HG03045 (cell line): Measurements from ENCODE around the gene SCD5.

ENCODE experiments used
- ATAC-seq: cut with Tn5 transposase; IDR thresholded peaks from one replicate; pipeline ENCODE4 v1.9.1; 2021; ENCODE audit warnings: mild to moderate bottlenecking, moderate library complexity; ENCODE audit not compliant: unreplicated experiment

The SCD5 gene

DNA sequence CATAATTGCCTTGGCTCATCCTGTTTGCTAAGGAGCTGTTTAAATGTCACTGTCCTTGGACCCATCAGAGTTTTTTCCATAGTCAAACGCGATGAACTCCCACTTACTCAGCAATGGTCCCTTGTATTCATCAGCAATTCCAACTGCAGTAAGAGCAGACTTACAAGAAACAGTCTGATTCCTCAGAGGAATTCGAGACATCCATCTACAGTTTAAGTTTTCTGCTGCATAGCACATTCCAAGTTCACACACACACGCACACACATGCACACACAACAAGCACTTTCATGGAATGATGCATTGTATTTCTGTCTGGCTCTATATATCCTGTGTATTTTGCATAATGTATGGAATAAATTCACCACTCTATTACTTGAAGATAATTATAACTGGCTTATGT is 204.1 kb downstream of the SCD5 start:
- no peak for ATAC-seq

DNA sequence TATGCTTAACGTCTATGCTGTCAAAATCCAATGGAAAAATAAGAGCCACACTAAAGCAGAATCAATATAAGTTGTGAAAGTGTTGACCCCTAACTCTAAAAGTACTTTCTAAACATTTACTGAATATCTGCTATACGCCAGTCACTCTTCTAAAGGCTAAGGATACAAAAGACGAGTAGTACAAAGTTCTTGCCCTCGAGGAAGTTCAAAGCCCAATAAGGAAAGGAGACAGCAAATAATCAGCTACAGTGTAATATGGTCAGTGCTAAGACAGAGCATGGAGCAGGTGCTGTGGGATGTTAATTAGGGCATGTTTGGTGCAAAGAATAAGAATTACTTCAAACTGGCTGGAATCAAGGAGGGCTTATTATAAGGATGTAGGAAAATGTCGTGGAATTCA is 205.2 kb downstream of the SCD5 start:
- no peak for ATAC-seq

- ATAC-seq, result no peak
Measured at GRCh38 chr4:82592639-82593038, 206.0 kb downstream of the SCD5 start.

GRCh38 chr4:82591592-82591991 is 207.0 kb downstream of the SCD5 start:
- ATAC-seq, result no peak

DNA sequence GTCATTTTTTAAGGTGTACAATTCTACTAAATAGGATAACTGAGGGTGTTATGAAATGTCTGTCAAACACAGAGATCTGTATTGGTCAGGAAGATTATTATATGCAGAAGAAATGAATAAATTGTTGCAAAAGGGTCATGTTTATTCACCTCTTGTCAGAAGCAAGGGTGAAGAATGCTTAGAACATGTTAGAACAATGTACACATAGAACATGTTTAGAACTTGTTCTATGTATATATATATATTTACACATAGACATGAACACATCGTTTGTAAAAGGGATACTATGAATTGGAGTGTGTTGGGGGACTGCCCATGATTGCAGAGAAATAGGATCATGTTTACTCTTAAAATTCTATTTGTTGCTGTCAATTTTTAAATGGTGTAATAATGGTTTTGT is 208.8 kb downstream of the SCD5 start:
- ATAC-seq, result no peak

GRCh38 chr4:82588771-82589270 is 209.8 kb downstream of the SCD5 start:
- no peak for ATAC-seq

DNA sequence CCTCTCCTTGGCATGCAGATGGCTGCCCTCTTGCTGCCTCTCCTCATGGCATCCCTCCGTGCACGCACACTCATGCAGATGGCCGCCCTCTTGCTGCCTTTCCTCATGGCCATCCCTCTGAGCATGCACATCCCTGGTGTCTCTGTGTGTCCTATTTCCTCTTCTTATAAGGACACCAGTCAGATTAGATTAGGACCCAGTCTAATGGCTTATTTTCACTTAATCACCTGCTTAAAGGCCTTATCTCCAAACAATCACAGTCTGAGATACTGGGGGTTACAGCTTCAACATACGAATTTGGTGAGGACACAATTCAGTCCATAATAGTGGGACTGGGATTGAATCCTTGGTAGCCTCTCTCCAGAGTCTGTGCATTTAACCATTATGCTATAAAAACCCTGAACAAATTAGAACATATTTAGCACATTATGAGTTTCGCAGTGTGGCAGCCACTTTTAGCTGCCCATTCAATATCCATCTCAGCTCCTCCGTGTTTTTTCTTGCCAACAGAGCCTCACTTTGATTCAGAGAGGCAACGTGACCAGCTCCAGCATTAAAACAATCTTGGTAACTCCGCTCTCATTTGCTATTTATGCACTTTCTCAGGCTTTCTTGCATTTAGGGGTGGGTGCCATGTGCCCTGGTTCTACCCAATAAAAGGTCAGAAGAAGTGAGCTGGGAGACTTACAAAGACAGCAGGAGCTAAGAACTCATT is 210.6 kb downstream of the SCD5 start:
- ATAC-seq, result no peak

DNA sequence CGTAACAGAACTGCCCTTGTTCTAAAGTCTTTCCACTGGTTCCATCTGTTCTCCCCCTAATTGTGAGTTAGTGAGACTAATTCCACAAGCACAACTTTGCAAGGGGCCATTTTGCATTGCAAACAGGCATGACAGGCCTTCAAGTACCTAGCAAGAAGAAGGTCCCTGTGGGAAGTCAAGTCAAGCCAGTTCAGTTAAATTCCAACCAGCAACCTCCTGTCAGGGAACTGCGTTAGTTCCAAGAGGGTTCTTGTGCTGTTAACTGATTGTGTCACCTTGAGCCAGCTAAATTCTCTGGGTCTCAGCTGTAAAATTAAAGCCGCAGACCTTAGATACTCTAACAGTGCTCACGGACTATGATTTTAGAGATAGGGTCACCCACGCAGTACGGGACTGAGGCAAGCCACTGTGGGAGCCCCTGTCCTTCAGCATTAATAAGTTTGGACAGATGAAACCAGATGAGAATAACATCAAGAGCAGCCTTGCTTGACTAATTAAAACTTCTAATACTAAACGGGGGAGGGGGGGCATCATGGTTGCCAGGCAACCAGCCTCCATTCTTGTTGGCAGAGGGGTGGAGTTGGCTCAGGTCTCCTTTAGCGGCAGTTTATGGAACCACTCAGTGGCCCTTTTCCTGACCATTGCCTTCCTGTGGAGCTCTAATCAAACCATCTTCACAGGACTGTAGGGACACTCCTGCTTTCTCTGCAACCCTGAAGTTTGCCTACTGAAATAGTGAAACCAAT is 212.7 kb downstream of the SCD5 start:
- ATAC-seq, result no peak

DNA sequence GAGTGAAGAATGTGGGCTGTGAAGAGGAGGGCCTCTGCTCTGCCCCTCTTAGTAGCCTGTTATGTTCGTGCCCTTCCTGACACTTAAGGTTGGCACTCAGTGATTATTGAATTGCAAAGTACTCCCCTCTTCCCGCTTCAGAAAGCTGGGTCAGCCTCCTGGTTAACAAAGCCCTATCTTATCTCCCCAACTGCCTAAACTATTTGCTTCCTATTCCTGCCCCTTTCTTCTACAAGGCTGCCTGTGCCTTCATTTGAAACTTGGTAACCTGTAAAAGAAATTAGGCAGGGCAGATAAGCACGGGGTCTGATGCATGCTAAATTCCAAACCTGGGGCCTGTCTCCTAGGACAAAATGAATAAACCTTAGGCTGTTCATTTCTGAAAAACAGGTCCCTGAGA is 213.7 kb downstream of the SCD5 start:
- no peak for ATAC-seq

GRCh38 chr4:82583897-82584587 is 214.6 kb downstream of the SCD5 start:
- no peak for ATAC-seq

- no peak for ATAC-seq
Measured at GRCh38 chr4:82579932-82580331, 218.7 kb downstream of the SCD5 start.
